PC-3 (cell line): Measurements from ENCODE around the gene PABPN1. TPM values are rescaled to one million over a fixed set of nuclear protein-coding genes. Genes with fewer than 3 reads are reported as not detected.

Experiments
- ATAC-seq: fragments of 200-7000 bp; cut with Tn5 transposase; 2 replicates; pipeline ENCODE4 v1.9.1; 2020; ENCODE audit warnings: mild to moderate bottlenecking, moderate library complexity
- BruUV-seq: library from RNA; stranded (reverse); fragments of 400-500 nt; replicated peaks from 2 replicates; lab custom pipeline; 2021; lab: Mats Ljungman, UMichigan
- CTCF ChIA-PET: fragments of 300-600 bp; sonication (Branson Sonifier 250); formaldehyde crosslinking; loops from one replicate; lab custom pipeline; 2022; ENCODE audit warnings: antibody characterized with exemption; lab: Charles Lee
- POLR2A ChIA-PET: fragments of 300-600 bp; sonication (Branson Sonifier 250); formaldehyde crosslinking; loops from one replicate; lab custom pipeline; 2022; ENCODE audit warnings: antibody characterized with exemption; ENCODE audit not compliant: unreplicated experiment; lab: Charles Lee
- DNase-seq: peaks from one replicate; pipeline ENCODE4 v3.0.0-alpha.2; 2015
- H2AFZ ChIP-seq: fragments of 300-600 bp; sonication (generic); 2 replicates; pipeline ENCODE4 v1.6.0; 2016; ENCODE audit warnings: antibody characterized with exemption, low read length
- H3F3A ChIP-seq: fragments of 300-600 bp; sonication (generic); one replicate; pipeline ENCODE4 v1.6.0; 2017; ENCODE audit warnings: antibody characterized with exemption, low read length, control low read depth, mild to moderate bottlenecking; ENCODE audit not compliant: unreplicated experiment
- H3K27ac ChIP-seq: fragments of 300-600 bp; sonication (generic); 2 replicates; pipeline ENCODE4 v1.5.1; 2016; ENCODE audit warnings: mild to moderate bottlenecking, low read length
- H3K27me3 ChIP-seq: fragments of 300-600 bp; sonication (generic); 2 replicates; pipeline ENCODE4 v1.6.1; 2016; ENCODE audit warnings: low read length, mixed read lengths
- H3K36me3 ChIP-seq: fragments of 300-600 bp; sonication (generic); 2 replicates; pipeline ENCODE4 v1.6.1; 2016; ENCODE audit warnings: low read depth, mixed run types, low read length, mixed read lengths
- H3K4me1 ChIP-seq: fragments of 300-600 bp; sonication (generic); 2 replicates; pipeline ENCODE4 v1.5.1; 2016; ENCODE audit warnings: low read length; ENCODE audit not compliant: insufficient read depth
- H3K4me2 ChIP-seq: fragments of 300-600 bp; sonication (generic); 2 replicates; pipeline ENCODE4 v1.6.0; 2016; ENCODE audit warnings: low read length
- H3K4me3 ChIP-seq: fragments of 300-600 bp; sonication (generic); 2 replicates; pipeline ENCODE4 v1.5.1; 2016; ENCODE audit warnings: mild to moderate bottlenecking, low read length, mixed read lengths
- H3K79me2 ChIP-seq: fragments of 300-600 bp; sonication (generic); 2 replicates; pipeline ENCODE4 v1.6.1; 2017; ENCODE audit warnings: low read length, mixed read lengths
- H3K9ac ChIP-seq: fragments of 300-600 bp; sonication (generic); 2 replicates; pipeline ENCODE4 v1.6.0; 2016; ENCODE audit warnings: mild to moderate bottlenecking, low read length
- H3K9me2 ChIP-seq: fragments of 300-600 bp; sonication (generic); replicated peaks from 2 replicates; pipeline ENCODE4 v1.6.1; 2016; ENCODE audit warnings: mixed run types, low read length, mixed read lengths
- H3K9me3 ChIP-seq: fragments of 300-600 bp; sonication (generic); 2 replicates; pipeline ENCODE4 v1.6.1; 2016; ENCODE audit warnings: low read length, mixed read lengths
- H4K20me1 ChIP-seq: fragments of 300-600 bp; sonication (generic); 2 replicates; pipeline ENCODE4 v1.6.1; 2016; ENCODE audit warnings: low read length, mixed read lengths
- CTCF ChIP-seq: fragments of 300-600 bp; sonication (generic); conservative IDR thresholded peaks from 2 replicates; pipeline ENCODE4 v1.5.1; 2017; ENCODE audit warnings: antibody characterized with exemption, low read depth, mild to moderate bottlenecking, low read length
- EZH2 ChIP-seq: fragments of 300-600 bp; sonication (generic); IDR thresholded peaks from one replicate; pipeline ENCODE4 v1.6.1; 2017; ENCODE audit warnings: antibody characterized with exemption, mild to moderate bottlenecking, low read length; ENCODE audit not compliant: unreplicated experiment
- EZH2phosphoT487 ChIP-seq: fragments of 300-600 bp; sonication (generic); IDR thresholded peaks from 2 replicates; pipeline ENCODE4 v1.6.1; 2018; ENCODE audit warnings: mild to moderate bottlenecking, antibody characterized with exemption, low read length, borderline replicate concordance
- intact Hi-C: fragments of 100-400 bp; cut with micrococcal nuclease; formaldehyde crosslinking; loops from 2 replicates; pipeline ENCODE4 v1.9.0; 2023
- total RNA-seq: library from RNA; depleted of rRNA; stranded (reverse); fragments of >200 nt; gene quantifications from 2 replicates; pipeline ENCODE4 v1.2.3, GENCODE V29; 2014

Gene PABPN1
- total RNA-seq, 1 experiment from 2014 or later: 89.1 TPM

GRCh38 chr14:23297096-23297495 lies 24.2 kb upstream of the PABPN1 start:
- H3K9me2 ChIP-seq: no peaks in the 10 kb centered on the region
- H3K36me3 ChIP-seq: no peaks in the 10 kb centered on the region
- CTCF ChIA-PET: no interaction called here
- peaks cover 4% of the 10 kb centered on the region for H3F3A ChIP-seq
- ATAC-seq (no peak), DNase-seq (no peak)
- POLR2A ChIA-PET: no interaction called here
- no peak overlapping the region for H3K9ac ChIP-seq
- H3K27me3 ChIP-seq: no peaks in the 10 kb centered on the region
- H4K20me1 ChIP-seq: no peaks in the 10 kb centered on the region
- peaks cover 12% of the 10 kb centered on the region for H3K4me1 ChIP-seq
- H3K79me2 ChIP-seq: peaks cover 12% of the 10 kb centered on the region
- TF ChIP-seq EZH2 (no peak), EZH2phosphoT487 (no peak), CTCF (no peak)
- no peak overlapping the region for H3K4me3 ChIP-seq
- BruUV-seq: no TSS peak
- H3K27ac ChIP-seq: no peak overlapping the region
- H3K4me2 ChIP-seq: no peak overlapping the region
- intact Hi-C loops: no loop called here
- H2AFZ ChIP-seq: no peak overlapping the region
- no peaks in the 10 kb centered on the region for H3K9me3 ChIP-seq

- Histone ChIP-seq H3K9me2 (no peaks in the 10 kb centered on the region), H4K20me1 (no peaks in the 10 kb centered on the region), H3K9ac (no peak overlapping the region), H3K36me3 (no peaks in the 10 kb centered on the region), H2AFZ (no peak overlapping the region), H3K4me1 (peaks cover 12% of the 10 kb centered on the region), H3K27me3 (no peaks in the 10 kb centered on the region), H3K4me2 (no peak overlapping the region), H3K4me3 (no peak overlapping the region), H3K9me3 (no peaks in the 10 kb centered on the region), H3K27ac (no peak overlapping the region), H3K79me2 (peaks cover 12% of the 10 kb centered on the region), H3F3A (peaks cover 4% of the 10 kb centered on the region)
- no TSS peak for BruUV-seq
- TF ChIP-seq CTCF (no peak), EZH2phosphoT487 (no peak), EZH2 (no peak)
- ATAC-seq: no peak
- ChIA-PET CTCF (no interaction called here), POLR2A (no interaction called here)
- no peak for DNase-seq
- intact Hi-C loops: no loop called here
Observed at GRCh38 chr14:23297611-23298277, 23.5 kb upstream of the PABPN1 start.

GRCh38 chr14:23299211-23299957 lies 21.9 kb upstream of the PABPN1 start:
- Histone ChIP-seq H3K4me1 (peaks cover 12% of the 10 kb centered on the region), H3F3A (peaks cover 4% of the 10 kb centered on the region), H3K9ac (no peak overlapping the region), H3K4me2 (peak overlapping the region; percentile 89), H4K20me1 (no peaks in the 10 kb centered on the region), H3K9me3 (no peaks in the 10 kb centered on the region), H3K79me2 (peaks cover 12% of the 10 kb centered on the region), H3K27me3 (no peaks in the 10 kb centered on the region), H2AFZ (no peak overlapping the region), H3K36me3 (no peaks in the 10 kb centered on the region), H3K4me3 (no peak overlapping the region), H3K9me2 (no peaks in the 10 kb centered on the region), H3K27ac (no peak overlapping the region)
- ChIA-PET POLR2A (no interaction called here), CTCF (no interaction called here)
- TF ChIP-seq EZH2 (no peak), CTCF (peak; percentile 56)
- intact Hi-C loops: no loop called here
- BruUV-seq: no TSS peak
- no peak for ATAC-seq
- peak; percentile 36 for DNase-seq
